NCI-H2171 (cell line): ENCODE results near the gene ATP11C.
"Not testable (repeated sequence)": the region's sequence is repeated elsewhere in the genome, so short reads cannot be mapped to it uniquely, and the experiment has no call there.

Experiments used
- DNase-seq: peaks from one replicate; lab custom pipeline; 2025; lab: John Stamatoyannopoulos, UW

ATP11C gene

GRCh38 chrX:139720136-139720535 lies 212.7 kb downstream of the ATP11C start:
- no peak for DNase-seq

- DNase-seq: no peak
These were observed 224.8 kb downstream of the ATP11C start, which contains the start of gene MCF2 for GRCh38 chrX:139708067-139708466. Gene MCF2 (minus strand): TSS chrX:139708167. CDS start chrX:139651744, 56,423 bp downstream.

GRCh38 chrX:139702658-139703057 lies 230.2 kb downstream of the ATP11C start:
- DNase-seq: no peak

GRCh38 chrX:139692908-139693307 lies 239.9 kb downstream of the ATP11C start:
- DNase-seq: no peak

GRCh38 chrX:139692506-139692849 lies 240.4 kb downstream of the ATP11C start:
- DNase-seq: no peak

- DNase-seq: no peak
These were observed 240.9 kb downstream of the ATP11C start for GRCh38 chrX:139691843-139692505.

- no peak for DNase-seq
These were observed 241.4 kb downstream of the ATP11C start for GRCh38 chrX:139691493-139691842.

GRCh38 chrX:139685175-139685574 lies 247.7 kb downstream of the ATP11C start:
- DNase-seq: not testable (repeated sequence)

GRCh38 chrX:139680356-139680755 lies 252.5 kb downstream of the ATP11C start:
- no peak for DNase-seq
